CD14-positive monocyte (primary cell): Measurements from ENCODE around the gene DGKB. TPM values are rescaled to one million over a fixed set of nuclear protein-coding genes. Genes with fewer than 3 reads are reported as not detected.

Experiments
- DNase-seq, 3 donors: peaks; one replicate each; pipeline ENCODE4 v3.0.0-alpha.2; 2011 to 2022
- H2AFZ ChIP-seq: 2 replicates; pipeline ENCODE4 v1.6.0; 2012; ENCODE audit warnings: mild to moderate bottlenecking, low read depth, low read length, inconsistent platforms; ENCODE audit not compliant: insufficient read depth, poor library complexity, severe bottlenecking
- H3K27ac ChIP-seq, 2 donors: 1 replicate in 1 of 2; 2 replicates in 1 of 2; pipeline ENCODE4 v1.5.1; 2012 to 2013; ENCODE audit warnings: low read length in 2 of 2, control low read depth in 1 of 2, inconsistent platforms in 1 of 2, low read depth in 1 of 2, mild to moderate bottlenecking in 1 of 2
- H3K27me3 ChIP-seq, 2 donors: one replicate each; pipeline versions ENCODE4 v1.6.0 to v1.6.1; 2011 to 2013; ENCODE audit warnings: low read length in 2 of 2; ENCODE audit not compliant: control insufficient read depth in 2 of 2, insufficient read depth in 2 of 2
- H3K36me3 ChIP-seq, 2 donors: replicated peaks in 1 of 2; 1 replicate in 1 of 2; 2 replicates in 1 of 2; pipeline versions ENCODE4 v1.5.1 to v1.6.1; 2012 to 2013; ENCODE audit warnings: low read length in 2 of 2, control low read depth in 1 of 2, inconsistent platforms in 1 of 2, mild to moderate bottlenecking in 1 of 2; ENCODE audit not compliant: insufficient read depth in 2 of 2, control insufficient read depth in 1 of 2
- H3K4me1 ChIP-seq, 2 donors: 1 replicate in 1 of 2; 2 replicates in 1 of 2; pipeline versions ENCODE4 v1.5.1 to v1.6.1; 2012 to 2013; ENCODE audit warnings: low read length in 2 of 2, control low read depth in 1 of 2, inconsistent platforms in 1 of 2, mild to moderate bottlenecking in 1 of 2, moderate library complexity in 1 of 2; ENCODE audit not compliant: insufficient read depth in 2 of 2, control insufficient read depth in 1 of 2
- H3K4me2 ChIP-seq: replicated peaks from 2 replicates; pipeline ENCODE3; 2012; ENCODE audit warnings: low read length, moderate library complexity, mild to moderate bottlenecking; ENCODE audit not compliant: poor library complexity, severe bottlenecking; ENCODE audit errors: extremely low read depth
- H3K4me3 ChIP-seq, 3 experiments: fragments of 200-600 bp in 1 of 3; sonication (generic) in 1 of 3; replicated peaks in 1 of 3; 1 replicate in 2 of 3; 2 replicates in 1 of 3; pipeline ENCODE4 v1.5.1; 2011 to 2013; ENCODE audit warnings: low read length in 3 of 3, mild to moderate bottlenecking in 3 of 3, control low read depth in 2 of 3, low read depth in 2 of 3, inconsistent platforms in 1 of 3, moderate library complexity in 1 of 3
- H3K79me2 ChIP-seq: 2 replicates; pipeline ENCODE4 v1.6.0; 2012; ENCODE audit warnings: mild to moderate bottlenecking, control low read depth, inconsistent platforms, low read length, moderate library complexity; ENCODE audit not compliant: insufficient read depth
- H3K9ac ChIP-seq: 2 replicates; pipeline ENCODE4 v1.6.0; 2017; ENCODE audit warnings: low read length, mild to moderate bottlenecking; ENCODE audit not compliant: insufficient read depth, poor library complexity, severe bottlenecking
- H3K9me3 ChIP-seq, 2 donors: replicated peaks in 1 of 2; 1 replicate in 1 of 2; 2 replicates in 1 of 2; pipeline versions ENCODE4 v1.5.1 to v1.6.1; 2012 to 2013; ENCODE audit warnings: low read length in 2 of 2, control low read depth in 1 of 2; ENCODE audit not compliant: control insufficient read depth in 1 of 2, insufficient read depth in 1 of 2
- H4K20me1 ChIP-seq: 2 replicates; pipeline ENCODE4 v1.6.0; 2012; ENCODE audit warnings: mild to moderate bottlenecking, low read length, control low read depth, moderate library complexity; ENCODE audit not compliant: insufficient read depth
- H3K27ac Mint-ChIP-seq, 7 donors: one replicate each; pipeline ENCODE4 v1.8.0; 2020; ENCODE audit warnings: mild to moderate bottlenecking in 7 of 7, mixed read lengths in 7 of 7, moderate library complexity in 6 of 7, inconsistent platforms in 2 of 7
- H3K27me3 Mint-ChIP-seq, 3 donors: one replicate each; pipeline ENCODE4 v1.8.0; 2021 to 2022; ENCODE audit warnings: low read depth in 3 of 3, mild to moderate bottlenecking in 3 of 3, mixed read lengths in 3 of 3, moderate library complexity in 3 of 3, inconsistent platforms in 1 of 3
- H3K36me3 Mint-ChIP-seq, 2 donors: one replicate each; pipeline ENCODE4 v1.8.0; 2020; ENCODE audit warnings: mixed read lengths in 2 of 2, inconsistent platforms in 1 of 2, mild to moderate bottlenecking in 1 of 2
- H3K4me1 Mint-ChIP-seq: one replicate; pipeline ENCODE4 v1.8.0; 2020; ENCODE audit warnings: mild to moderate bottlenecking, mixed read lengths
- H3K4me3 Mint-ChIP-seq, 2 donors: one replicate each; pipeline ENCODE4 v1.8.0; 2020; ENCODE audit warnings: mild to moderate bottlenecking in 2 of 2, mixed read lengths in 2 of 2, moderate library complexity in 1 of 2
- H3K9me3 Mint-ChIP-seq, 7 donors: one replicate each; pipeline ENCODE4 v1.8.0; 2020 to 2022; ENCODE audit warnings: mixed read lengths in 7 of 7, mild to moderate bottlenecking in 6 of 7, moderate library complexity in 6 of 7, inconsistent platforms in 2 of 7
- CTCF ChIP-seq: fragments of 200-600 bp; IDR thresholded peaks from one replicate; pipeline ENCODE4 v1.8.0; 2022; ENCODE audit warnings: antibody characterized with exemption, mild to moderate bottlenecking
- WGBS: methylation state at CpG from one replicate; pipeline ENCODE4 v1.1.5; 2013; ENCODE audit warnings: missing lambda C conversion rate; ENCODE audit not compliant: insufficient coverage; 5-methylcytosine and 5-hydroxymethylcytosine counted together
- intact Hi-C, 2 donors: fragments of 100-400 bp; cut with micrococcal nuclease; formaldehyde crosslinking; loops; one replicate each; pipeline versions ENCODE4 v1.15.0 to v1.15.1; 2023
- polyA plus RNA-seq, 3 donors: library from polyadenylated mRNA; depleted of rRNA in 1 of 3; unstranded in 2 of 3; stranded (reverse) in 1 of 3; fragments of 300-500 nt in 2 of 3; fragments of >200 nt in 1 of 3; fragmentation: Illumina TruSeq in 2 of 3; gene quantifications; 1 replicate in 2 of 3; 2 replicates in 1 of 3; pipeline ENCODE4 v1.2.3, GENCODE V29; 2012 to 2021

The DGKB gene
- polyA plus RNA-seq, 3 donors: not detected

- WGBS: no CpG with 5 or more reads among the region's 4 CpGs
- no peak overlapping the region for H3K4me2 ChIP-seq
These were observed 418.9 kb downstream of the DGKB start for GRCh38 chr7:14483663-14484062.

GRCh38 chr7:14480281-14480680, 422.3 kb downstream of the DGKB start:
- no peak overlapping the region for H3K27ac ChIP-seq
- H3K9me3 ChIP-seq: peaks cover 0 to 4% of the 10 kb centered on the region in 2 donors
- Mint-ChIP-seq H3K27ac (no peak overlapping the region), H3K4me1 (no peaks in the 10 kb centered on the region), H3K36me3 (no peaks in the 10 kb centered on the region), H3K9me3 (peaks cover 0 to 6% (median 2%) of the 10 kb centered on the region in 7 donors), H3K4me3 (no peak overlapping the region), H3K27me3 (no peaks in the 10 kb centered on the region)
- no peaks in the 10 kb centered on the region for H3K36me3 ChIP-seq
- DNase-seq: no peak
- H2AFZ ChIP-seq: no peak overlapping the region
- WGBS: no CpG with 5 or more reads among the region's 1 CpG
- intact Hi-C loops: no loop called here
- no peaks in the 10 kb centered on the region for H3K27me3 ChIP-seq
- H3K79me2 ChIP-seq: no peaks in the 10 kb centered on the region
- H3K4me1 ChIP-seq: no peaks in the 10 kb centered on the region
- no peak overlapping the region for H3K9ac ChIP-seq
- no peak overlapping the region for H3K4me2 ChIP-seq
- no peak overlapping the region for H3K4me3 ChIP-seq
- no peaks in the 10 kb centered on the region for H4K20me1 ChIP-seq
- no peak for TF ChIP-seq CTCF

More at GRCh38 chr7:14483663-14484062, 418.9 kb downstream of the DGKB start:
- Histone ChIP-seq H2AFZ (no peak overlapping the region), H3K27me3 (no peaks in the 10 kb centered on the region), H3K79me2 (no peaks in the 10 kb centered on the region), H3K27ac (no peak overlapping the region), H3K4me1 (no peaks in the 10 kb centered on the region), H3K9ac (no peak overlapping the region), H4K20me1 (no peaks in the 10 kb centered on the region), H3K36me3 (no peaks in the 10 kb centered on the region), H3K4me3 (no peak overlapping the region), H3K9me3 (peaks cover 0 to 3% of the 10 kb centered on the region in 2 donors)
- Mint-ChIP-seq H3K36me3 (no peaks in the 10 kb centered on the region), H3K27ac (no peak overlapping the region), H3K4me1 (no peaks in the 10 kb centered on the region), H3K9me3 (peaks cover 0 to 7% (median 0%) of the 10 kb centered on the region in 7 donors), H3K27me3 (no peaks in the 10 kb centered on the region), H3K4me3 (no peak overlapping the region)
- no peak for TF ChIP-seq CTCF
- no peak for DNase-seq
- intact Hi-C loops: no loop called here
